Measurements from ENCODE around the gene ZNF536. TPM values are rescaled to one million over a fixed set of nuclear protein-coding genes. Genes with fewer than 3 reads are reported as not detected.

Gene ZNF536
- total and polyA plus RNA-seq, 2 donors (not counting 3 experiments of a cell fraction or from before 2014, with no cell fraction given): not detected

DNA sequence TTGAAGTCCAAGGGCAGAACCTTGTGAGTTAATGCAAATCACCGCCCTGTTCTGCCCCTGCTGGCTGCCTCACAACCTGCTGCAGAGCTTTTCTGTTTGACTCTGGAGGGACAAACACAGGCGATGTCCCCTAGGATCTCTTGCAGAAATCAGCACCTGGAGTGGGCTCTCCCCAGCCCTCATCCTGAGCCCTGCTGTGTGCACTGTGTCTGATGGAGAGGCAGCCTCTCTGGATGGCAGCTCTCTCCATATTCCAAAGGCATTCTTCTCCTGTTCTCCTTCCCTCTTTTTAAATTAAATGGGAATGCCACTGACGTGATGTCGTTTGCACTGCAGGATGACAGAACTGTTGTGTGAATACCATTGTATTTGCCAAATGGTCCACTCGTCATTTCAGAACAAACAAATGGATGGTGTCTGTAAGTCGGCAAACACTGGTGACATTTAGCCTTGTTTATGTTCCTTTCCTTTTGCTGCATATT, 184.1 kb downstream of the ZNF536 start:
- intact Hi-C loops (cut with micrococcal nuclease) (no loop called here), dilution Hi-C loops (cut with MboI; ENCODE audit: extremely low pct_ligation_motif_present, low sequenced_read_pairs) (no loop called here)
- Histone ChIP-seq H3K79me2 (ENCODE audit: control insufficient read depth, insufficient read depth, low read length) (no peaks in the 10 kb centered on the region), H2AFZ (ENCODE audit: low read depth, low read length) (no peak overlapping the region), H3K4me1 (ENCODE audit: control insufficient read depth, extremely low read depth, insufficient read depth, low read length) (no peaks in the 10 kb centered on the region), H3K9me1 (replicated peaks; ENCODE audit: control insufficient read depth, extremely low read depth, insufficient read depth, low read length) (no peaks in the 10 kb centered on the region), H4K20me1 (replicated peaks; ENCODE audit: control insufficient read depth, extremely low read depth, insufficient read depth, low read length) (no peaks in the 10 kb centered on the region), H3K27me3 (ENCODE audit: control insufficient read depth in 2 of 2, insufficient read depth in 2 of 2, low read length in 2 of 2) (no peaks in the 10 kb centered on the region), H3K27ac (ENCODE audit: insufficient read depth, low read depth, low read length) (no peak overlapping the region), H3K36me3 (ENCODE audit: control insufficient read depth in 2 of 2, extremely low read depth in 1 of 2, insufficient read depth in 2 of 2, low read length in 2 of 2) (no peaks in the 10 kb centered on the region), H3K9me3 (replicated peaks; ENCODE audit: control insufficient read depth, insufficient read depth, low read length) (peaks cover 7% of the 10 kb centered on the region), H3K4me3 (replicated peaks in 1 of 3; ENCODE audit: insufficient read depth in 1 of 3, low read depth in 1 of 3, low read length in 3 of 3) (no peak overlapping the region), H3K9ac (replicated peaks; ENCODE audit: extremely low read depth, insufficient read depth, low read length) (no peak overlapping the region), H3K4me2 (ENCODE audit: insufficient read depth, low read length) (no peak overlapping the region)
- CTCF ChIA-PET: no interaction called here
- DNase-seq (ENCODE audit: low read depth, low spot score) (no peak), FAIRE-seq (no peak)
- no TSS peak for BruUV-seq (replicated peaks)
- POLR2A ChIA-PET: no interaction called here
- no peak for TF ChIP-seq POLR2A (IDR thresholded peaks at IDR 0.05; ENCODE audit: low read depth, low read length)
- no peak for TF ChIP-seq GATA2 (IDR thresholded peaks at IDR 0.05; ENCODE audit: insufficient read depth, insufficient read length, low read depth, low read length)
- TF ChIP-seq, protein P1, sequence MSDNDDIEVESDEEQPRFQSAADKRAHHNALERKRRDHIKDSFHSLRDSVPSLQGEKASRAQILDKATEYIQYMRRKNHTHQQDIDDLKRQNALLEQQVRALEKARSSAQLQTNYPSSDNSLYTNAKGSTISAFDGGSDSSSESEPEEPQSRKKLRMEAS (IDR thresholded peaks at IDR 0.05; ENCODE audit: insufficient read depth, insufficient read length): no peak
- no peak for TF ChIP-seq POLR2AphosphoS5 (IDR thresholded peaks at IDR 0.05; ENCODE audit: insufficient read depth, low read depth, low read length)
- no peak for TF ChIP-seq EZH2 (IDR thresholded peaks at IDR 0.05; ENCODE audit: borderline replicate concordance, low read depth, low read length, severe bottlenecking)
- TF ChIP-seq MYC (IDR thresholded peaks at IDR 0.05; ENCODE audit: low read depth, low read length): no peak
- no peak for TF ChIP-seq JUN (IDR thresholded peaks at IDR 0.05; ENCODE audit: borderline replicate concordance, insufficient read depth, insufficient read length, low read depth)

DNA sequence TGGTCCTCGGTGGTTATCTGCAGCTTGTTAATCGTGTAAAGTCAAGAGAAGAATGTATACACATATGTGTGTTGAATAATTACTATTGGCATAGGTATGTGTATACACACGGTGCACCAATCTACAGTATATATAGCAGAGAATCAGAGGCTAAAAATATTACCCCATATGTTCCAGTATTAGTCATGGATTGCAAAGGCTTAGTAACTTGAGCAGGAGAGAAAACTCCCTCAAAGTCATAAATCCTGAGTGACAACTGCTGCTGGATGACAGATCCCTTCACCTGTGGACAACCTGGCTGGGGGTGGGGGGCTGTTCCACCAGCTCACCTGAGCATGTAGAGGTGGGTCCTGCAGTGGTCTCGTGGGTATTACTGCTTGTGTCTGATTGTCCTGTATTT, 185.0 kb downstream of the ZNF536 start:
- Histone ChIP-seq H3K4me2 (ENCODE audit: insufficient read depth, low read length) (no peak overlapping the region), H3K4me3 (replicated peaks in 1 of 3; ENCODE audit: insufficient read depth in 1 of 3, low read depth in 1 of 3, low read length in 3 of 3) (no peak overlapping the region), H3K9ac (replicated peaks; ENCODE audit: extremely low read depth, insufficient read depth, low read length) (no peak overlapping the region), H3K4me1 (ENCODE audit: control insufficient read depth, extremely low read depth, insufficient read depth, low read length) (no peaks in the 10 kb centered on the region), H3K9me3 (replicated peaks; ENCODE audit: control insufficient read depth, insufficient read depth, low read length) (peaks cover 6% of the 10 kb centered on the region), H2AFZ (ENCODE audit: low read depth, low read length) (no peak overlapping the region), H3K27me3 (ENCODE audit: control insufficient read depth in 2 of 2, insufficient read depth in 2 of 2, low read length in 2 of 2) (no peaks in the 10 kb centered on the region), H3K79me2 (ENCODE audit: control insufficient read depth, insufficient read depth, low read length) (no peaks in the 10 kb centered on the region), H3K36me3 (ENCODE audit: control insufficient read depth in 2 of 2, extremely low read depth in 1 of 2, insufficient read depth in 2 of 2, low read length in 2 of 2) (no peaks in the 10 kb centered on the region), H4K20me1 (replicated peaks; ENCODE audit: control insufficient read depth, extremely low read depth, insufficient read depth, low read length) (no peaks in the 10 kb centered on the region), H3K9me1 (replicated peaks; ENCODE audit: control insufficient read depth, extremely low read depth, insufficient read depth, low read length) (no peaks in the 10 kb centered on the region), H3K27ac (ENCODE audit: insufficient read depth, low read depth, low read length) (no peak overlapping the region)
- no peak for DNase-seq (ENCODE audit: low read depth, low spot score)
- no peak for FAIRE-seq
- no TSS peak for BruUV-seq (replicated peaks)
- TF ChIP-seq JUN (IDR thresholded peaks at IDR 0.05; ENCODE audit: borderline replicate concordance, insufficient read depth, insufficient read length, low read depth) (no peak), POLR2A (IDR thresholded peaks at IDR 0.05; ENCODE audit: low read depth, low read length) (no peak)
- ChIA-PET POLR2A (no interaction called here), CTCF (no interaction called here)
- dilution Hi-C loops (cut with MboI; ENCODE audit: extremely low pct_ligation_motif_present, low sequenced_read_pairs) (no loop called here), intact Hi-C loops (cut with micrococcal nuclease) (no loop called here)
